Kidney epithelial cell (primary cell): ENCODE measurements around the gene AAMP. TPM values are rescaled to one million over a fixed set of nuclear protein-coding genes. Genes with fewer than 3 reads are reported as not detected.

Experiments
- DNase-seq: peaks from one replicate; pipeline ENCODE4 v3.0.0-alpha.2; 2010; ENCODE audit warnings: low read depth
- H3K27me3 ChIP-seq: 2 replicates; pipeline ENCODE4 v1.6.0; 2011; ENCODE audit warnings: low read length; ENCODE audit not compliant: control insufficient read depth, insufficient read depth
- H3K36me3 ChIP-seq: 2 replicates; pipeline ENCODE4 v1.5.1; 2011; ENCODE audit warnings: low read length; ENCODE audit not compliant: control insufficient read depth, insufficient read depth
- H3K4me3 ChIP-seq: 2 replicates; pipeline ENCODE4 v1.5.1; 2011; ENCODE audit warnings: low read depth, mild to moderate bottlenecking, control low read depth, low read length
- total RNA-seq: library from RNA; depleted of rRNA; stranded (reverse); fragments of >200 nt; gene quantifications from 2 replicates; pipeline ENCODE4 v1.2.3, GENCODE V29; 2015
- TF ChIP-seq, protein P1 (sequence below): IDR thresholded peaks from 2 replicates; pipeline ENCODE4 v1.5.1; 2011; ENCODE audit warnings: mild to moderate bottlenecking, moderate library complexity, low read length, control low read depth, inconsistent platforms; ENCODE audit not compliant: insufficient read depth, poor library complexity, severe bottlenecking

Gene AAMP
- total RNA-seq, 1 donor from 2014 or later, result 174 TPM

GRCh38 chr2:218229851-218230250, 40.1 kb downstream of the AAMP start:
- no peaks in the 10 kb centered on the region for H3K36me3 ChIP-seq
- DNase-seq, result no peak
- H3K27me3 ChIP-seq, result no peaks in the 10 kb centered on the region
- H3K4me3 ChIP-seq, result no peak overlapping the region
- TF ChIP-seq, protein P1, sequence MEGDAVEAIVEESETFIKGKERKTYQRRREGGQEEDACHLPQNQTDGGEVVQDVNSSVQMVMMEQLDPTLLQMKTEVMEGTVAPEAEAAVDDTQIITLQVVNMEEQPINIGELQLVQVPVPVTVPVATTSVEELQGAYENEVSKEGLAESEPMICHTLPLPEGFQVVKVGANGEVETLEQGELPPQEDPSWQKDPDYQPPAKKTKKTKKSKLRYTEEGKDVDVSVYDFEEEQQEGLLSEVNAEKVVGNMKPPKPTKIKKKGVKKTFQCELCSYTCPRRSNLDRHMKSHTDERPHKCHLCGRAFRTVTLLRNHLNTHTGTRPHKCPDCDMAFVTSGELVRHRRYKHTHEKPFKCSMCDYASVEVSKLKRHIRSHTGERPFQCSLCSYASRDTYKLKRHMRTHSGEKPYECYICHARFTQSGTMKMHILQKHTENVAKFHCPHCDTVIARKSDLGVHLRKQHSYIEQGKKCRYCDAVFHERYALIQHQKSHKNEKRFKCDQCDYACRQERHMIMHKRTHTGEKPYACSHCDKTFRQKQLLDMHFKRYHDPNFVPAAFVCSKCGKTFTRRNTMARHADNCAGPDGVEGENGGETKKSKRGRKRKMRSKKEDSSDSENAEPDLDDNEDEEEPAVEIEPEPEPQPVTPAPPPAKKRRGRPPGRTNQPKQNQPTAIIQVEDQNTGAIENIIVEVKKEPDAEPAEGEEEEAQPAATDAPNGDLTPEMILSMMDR, result no peak

DNA sequence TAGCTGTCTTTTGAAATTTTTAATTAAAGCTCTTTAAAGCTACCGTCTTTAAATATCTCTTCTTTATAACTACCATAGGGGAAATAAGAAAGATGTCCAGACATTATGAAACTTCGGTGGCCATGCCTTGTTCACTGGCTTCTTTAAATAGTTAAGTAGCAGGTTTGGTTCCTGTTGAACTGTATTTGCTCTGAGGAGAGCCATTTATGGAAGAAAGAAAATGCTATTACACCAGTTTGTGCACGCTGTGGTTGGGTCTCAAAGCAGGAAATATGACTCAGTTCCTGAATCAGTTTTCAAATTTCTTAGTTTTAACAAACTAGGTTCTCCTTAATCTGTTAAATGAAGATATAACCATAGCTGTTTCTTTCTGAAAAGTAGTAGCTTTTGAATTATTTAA, 40.7 kb downstream of the AAMP start:
- no peak overlapping the region for H3K4me3 ChIP-seq
- no peaks in the 10 kb centered on the region for H3K36me3 ChIP-seq
- peak; percentile 72 for DNase-seq
- H3K27me3 ChIP-seq, result no peaks in the 10 kb centered on the region
- TF ChIP-seq, protein P1, result no peak

DNA sequence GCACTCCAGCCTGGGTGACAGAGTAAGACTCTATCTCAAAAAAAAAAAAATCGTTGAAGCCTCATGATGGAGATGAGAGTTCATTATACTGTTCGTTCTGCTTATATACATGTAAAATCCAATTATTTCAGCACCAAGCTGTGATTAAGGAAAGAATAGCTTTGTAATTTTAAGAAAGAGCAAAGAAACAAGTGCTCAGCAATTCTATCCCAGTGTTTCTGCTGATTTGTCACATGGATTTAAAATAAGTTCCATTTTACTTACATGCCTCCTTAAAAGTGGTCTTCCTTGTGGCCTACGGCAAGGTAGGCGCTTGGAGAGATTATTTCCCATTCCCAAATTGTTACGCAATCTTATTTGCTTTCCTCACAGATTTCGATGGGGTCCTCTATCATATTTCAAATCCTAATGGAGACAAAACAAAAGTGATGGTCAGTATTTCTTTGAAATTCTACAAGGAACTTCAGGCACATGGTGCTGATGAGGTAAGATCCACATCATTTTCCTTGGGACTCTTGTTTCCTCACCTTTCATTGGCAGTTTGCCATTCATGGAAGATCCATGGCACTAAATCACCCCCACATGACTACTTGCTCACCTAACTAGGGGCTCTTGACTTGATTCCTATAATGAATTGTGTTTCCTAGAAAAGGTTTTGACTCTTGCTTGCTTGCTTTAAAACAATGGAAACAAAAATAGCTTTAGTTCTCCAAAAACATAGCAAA, 41.4 kb downstream of the AAMP start:
- TF ChIP-seq, protein P1, result no peak
- Histone ChIP-seq H3K27me3 (no peaks in the 10 kb centered on the region), H3K4me3 (no peak overlapping the region), H3K36me3 (no peaks in the 10 kb centered on the region)
- DNase-seq, result no peak

DNA sequence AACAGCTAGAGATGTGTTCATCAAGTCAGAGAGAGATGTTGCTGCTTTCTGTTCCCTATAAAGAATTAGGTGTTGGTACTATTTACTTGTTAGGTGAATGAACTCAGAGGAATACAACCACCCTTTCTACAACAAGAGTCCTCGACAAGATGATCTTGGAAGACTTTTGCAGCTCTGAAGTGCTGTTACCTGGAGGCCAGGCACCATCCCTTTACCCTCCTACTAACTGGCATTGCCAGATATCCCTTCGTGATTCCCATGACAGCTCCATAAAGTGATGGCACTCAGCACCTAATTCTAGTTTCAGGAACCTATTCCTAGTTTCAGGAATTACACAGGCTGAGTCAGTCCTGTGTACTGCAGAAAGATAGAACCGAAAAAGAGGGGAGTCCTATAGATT, 43.0 kb downstream of the AAMP start:
- no peaks in the 10 kb centered on the region for H3K36me3 ChIP-seq

DNA sequence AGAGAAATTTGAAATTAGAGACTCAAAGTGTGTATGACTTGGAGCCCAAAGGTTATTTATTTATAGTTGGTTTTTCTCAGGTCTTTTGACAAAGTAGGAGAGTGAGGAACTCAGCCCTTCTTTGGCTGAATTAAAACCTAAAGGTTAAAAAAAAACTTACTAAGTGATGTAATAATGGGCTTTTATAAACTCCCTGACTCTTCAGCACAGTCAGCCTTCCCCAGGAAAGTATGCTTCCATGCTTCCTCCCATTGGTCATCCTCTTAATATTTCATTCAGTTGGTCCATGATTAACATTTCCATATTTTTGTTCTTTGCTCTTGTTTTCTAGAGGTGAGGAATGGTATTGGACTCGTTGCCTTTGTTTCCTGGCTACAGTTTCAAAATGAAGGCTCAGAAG, 45.8 kb downstream of the AAMP start:
- no peaks in the 10 kb centered on the region for H3K27me3 ChIP-seq
- TF ChIP-seq, protein P1, result no peak
- no peaks in the 10 kb centered on the region for H3K36me3 ChIP-seq
- no peak for DNase-seq
- H3K4me3 ChIP-seq, result no peak overlapping the region

More for the DNA sequence above, 43.0 kb downstream of the AAMP start:
- Histone ChIP-seq H3K27me3 (no peaks in the 10 kb centered on the region), H3K4me3 (no peak overlapping the region)
- TF ChIP-seq, protein P1, result no peak
- no peak for DNase-seq

DNA sequence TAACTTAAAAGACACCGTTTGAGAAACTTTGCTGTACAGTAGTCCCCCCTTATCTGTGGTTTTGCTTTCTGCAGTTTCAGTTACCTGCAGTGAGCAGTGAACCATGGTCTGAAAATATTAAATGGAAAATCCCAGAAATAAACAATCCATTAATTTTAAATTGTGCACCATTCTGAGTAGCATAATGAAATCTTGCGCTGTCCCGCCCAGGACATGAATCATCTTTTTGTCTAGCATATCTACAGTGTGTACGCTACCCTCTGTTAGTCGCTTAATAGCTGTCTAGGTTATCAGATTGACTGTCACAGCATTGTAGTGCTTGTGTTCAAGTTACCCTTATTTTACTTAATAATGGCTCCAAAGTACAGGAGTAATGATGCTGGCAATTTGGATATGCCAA, 46.9 kb downstream of the AAMP start:
- Histone ChIP-seq H3K4me3 (no peak overlapping the region), H3K36me3 (no peaks in the 10 kb centered on the region), H3K27me3 (no peaks in the 10 kb centered on the region)
- TF ChIP-seq, protein P1, result no peak
- DNase-seq, result no peak
